ENCODE data around the gene QRSL1. TPM values are rescaled to one million over a fixed set of nuclear protein-coding genes. Genes with fewer than 3 reads are reported as not detected.
"Not testable (repeated sequence)": the region's sequence is repeated elsewhere in the genome, so short reads cannot be mapped to it uniquely, and the experiment has no call there.

Gene QRSL1
- total RNA-seq, 2 experiments from 2014 or later = 63.9 to 71.8 TPM

- Histone ChIP-seq H3K36me3 (ENCODE audit: insufficient read depth, low read length) (peaks cover 13% of the 10 kb centered on the region), H3K27ac (ENCODE audit: low read depth, low read length, poor library complexity, severe bottlenecking) (peak overlapping the region; percentile 99), H3K4me2 (ENCODE audit: low read length) (peak overlapping the region; percentile 85), H3K9me2 (ENCODE audit: insufficient read depth, low read length) (no peaks in the 10 kb centered on the region), H4K20me1 (ENCODE audit: insufficient read depth, low read length) (no peaks in the 10 kb centered on the region), H3K79me2 (ENCODE audit: insufficient read depth, low read depth, low read length) (peaks cover 3% of the 10 kb centered on the region; the same call in 1 of the 2 replicates), H3K4me1 (ENCODE audit: insufficient read depth, low read length, poor library complexity, severe bottlenecking) (peaks cover 83% of the 10 kb centered on the region), H2AFZ (ENCODE audit: low read length) (peak overlapping the region; percentile 65; the same call in 1 of the 2 replicates), H3K9me3 (ENCODE audit: low read length) (peaks cover 15% of the 10 kb centered on the region), H3K4me3 (ENCODE audit: low read depth, low read length, poor library complexity, severe bottlenecking) (no peak overlapping the region)
- intact Hi-C loops (cut with micrococcal nuclease; ENCODE audit: unreplicated experiment) = loop anchor here (5.0 kb wide), 3 partner anchors 93 to 417 kb away; partner anchors contain the start of gene BEND3
- BruUV-seq (replicated peaks) = no TSS peak
- DNase-seq (ENCODE audit: low spot score) = no peak
- POLR2A ChIA-PET = interaction anchor here (0.6 to 5.5 kb wide), 8 partner anchors 13 to 354 kb away, joined by 3 to 64 read pairs (median 3); no protein-coding TSS in a partner anchor
- TF ChIP-seq CTCF (conservative IDR thresholded peaks at IDR 0.05; ENCODE audit: low read length) (no peak), EZH2phosphoT487 (IDR thresholded peaks at IDR 0.05; ENCODE audit: borderline replicate concordance, low read depth, low read length) (no peak)
- CTCF ChIA-PET (ENCODE audit: unreplicated experiment) = no interaction called here
These were observed 71.2 kb downstream of the QRSL1 start for GRCh38 chr6:106700581-106700980.

- H3K9me2 ChIP-seq (ENCODE audit: insufficient read depth, low read length); BruUV-seq (replicated peaks); DNase-seq (ENCODE audit: low spot score); H3K79me2 ChIP-seq (ENCODE audit: insufficient read depth, low read depth, low read length); H4K20me1 ChIP-seq (ENCODE audit: insufficient read depth, low read length); CTCF ChIA-PET (ENCODE audit: unreplicated experiment): not testable (repeated sequence)
- H3K36me3 ChIP-seq (ENCODE audit: insufficient read depth, low read length) = peaks cover 19% of the 10 kb centered on the region
- H3K4me2 ChIP-seq (ENCODE audit: low read length) = peak overlapping the region; percentile 85
- intact Hi-C loops (cut with micrococcal nuclease; ENCODE audit: unreplicated experiment) = loop anchor here (5.0 kb wide), 3 partner anchors 94 to 416 kb away; partner anchors contain the start of gene BEND3
- peaks cover 78% of the 10 kb centered on the region for H3K4me1 ChIP-seq (ENCODE audit: insufficient read depth, low read length, poor library complexity, severe bottlenecking)
- peaks cover 21% of the 10 kb centered on the region for H3K9me3 ChIP-seq (ENCODE audit: low read length)
- peak overlapping the region; percentile 51 for H3K4me3 ChIP-seq (ENCODE audit: low read depth, low read length, poor library complexity, severe bottlenecking)
- H2AFZ ChIP-seq (ENCODE audit: low read length) = peak overlapping the region; percentile 65; the same call in 1 of the 2 replicates
- H3K27ac ChIP-seq (ENCODE audit: low read depth, low read length, poor library complexity, severe bottlenecking) = peak overlapping the region; percentile 99
- POLR2A ChIA-PET = interaction anchor here (0.6 to 5.5 kb wide), 13 partner anchors 14 to 353 kb away, joined by 3 to 64 read pairs (median 5); no protein-coding TSS in a partner anchor
These were observed 71.8 kb downstream of the QRSL1 start for GRCh38 chr6:106701201-106701600.

- BruUV-seq (replicated peaks) = TSS peak; percentile 98
- TF ChIP-seq EZH2phosphoT487 (IDR thresholded peaks at IDR 0.05; ENCODE audit: borderline replicate concordance, low read depth, low read length) (no peak), CTCF (conservative IDR thresholded peaks at IDR 0.05; ENCODE audit: low read length) (no peak)
- no peaks in the 10 kb centered on the region for H4K20me1 ChIP-seq (ENCODE audit: insufficient read depth, low read length)
- intact Hi-C loops (cut with micrococcal nuclease; ENCODE audit: unreplicated experiment) = loop anchor here (1.0 to 5.0 kb wide), 8 partner anchors 13 to 415 kb away; partner anchors contain the start of genes BEND3, CD24, QRSL1 and RTN4IP1
- peak overlapping the region; percentile 99 for H3K27ac ChIP-seq (ENCODE audit: low read depth, low read length, poor library complexity, severe bottlenecking)
- DNase-seq (ENCODE audit: low spot score) = peak; percentile 89
- peaks cover 23% of the 10 kb centered on the region for H3K9me3 ChIP-seq (ENCODE audit: low read length)
- H3K9me2 ChIP-seq (ENCODE audit: insufficient read depth, low read length) = no peaks in the 10 kb centered on the region
- H3K4me1 ChIP-seq (ENCODE audit: insufficient read depth, low read length, poor library complexity, severe bottlenecking) = peaks cover 71% of the 10 kb centered on the region
- peak overlapping the region; percentile 51 for H3K4me3 ChIP-seq (ENCODE audit: low read depth, low read length, poor library complexity, severe bottlenecking)
- H3K4me2 ChIP-seq (ENCODE audit: low read length) = peak overlapping the region; percentile 85
- H2AFZ ChIP-seq (ENCODE audit: low read length) = peak overlapping the region; percentile 33; the same call in 1 of the 2 replicates
- ChIA-PET CTCF (ENCODE audit: unreplicated experiment) (interaction anchor here (0.5 to 1.7 kb wide), 4 partner anchors 11 to 66 kb away, joined by 3 to 6 read pairs (median 3); no protein-coding TSS in a partner anchor), POLR2A (interaction anchor here (0.6 to 5.5 kb wide), 36 partner anchors 8 to 411 kb away, joined by 3 to 64 read pairs (median 4); no protein-coding TSS in a partner anchor)
- peaks cover 3% of the 10 kb centered on the region; the same call in 1 of the 2 replicates for H3K79me2 ChIP-seq (ENCODE audit: insufficient read depth, low read depth, low read length)
- peaks cover 21% of the 10 kb centered on the region for H3K36me3 ChIP-seq (ENCODE audit: insufficient read depth, low read length)
These were observed 72.7 kb downstream of the QRSL1 start for GRCh38 chr6:106702046-106702445.

Data from OCI-LY7 (cell line).